Transverse colon (tissue), 3 donors: ENCODE results near the gene RPL36A.

Source experiments
- POLR2A ChIP-seq: fragments of 450-650 bp; IDR thresholded peaks from one replicate; pipeline ENCODE4 v1.6.1; 2016; ENCODE audit warnings: antibody characterized with exemption, mild to moderate bottlenecking, moderate library complexity
- TF ChIP-seq, protein P1 (sequence below), 5 experiments: fragments of 200-600 bp in 3 of 5; fragments of 450-650 bp in 2 of 5; sonication (generic) in 3 of 5; IDR thresholded peaks; 1 replicate in 2 of 5; 2 replicates in 3 of 5; pipeline ENCODE4 v1.5.1; 2016 to 2017; ENCODE audit warnings: antibody characterized with exemption in 5 of 5, inconsistent platforms in 3 of 5, mild to moderate bottlenecking in 2 of 5, moderate library complexity in 1 of 5

- TF ChIP-seq, protein P1, sequence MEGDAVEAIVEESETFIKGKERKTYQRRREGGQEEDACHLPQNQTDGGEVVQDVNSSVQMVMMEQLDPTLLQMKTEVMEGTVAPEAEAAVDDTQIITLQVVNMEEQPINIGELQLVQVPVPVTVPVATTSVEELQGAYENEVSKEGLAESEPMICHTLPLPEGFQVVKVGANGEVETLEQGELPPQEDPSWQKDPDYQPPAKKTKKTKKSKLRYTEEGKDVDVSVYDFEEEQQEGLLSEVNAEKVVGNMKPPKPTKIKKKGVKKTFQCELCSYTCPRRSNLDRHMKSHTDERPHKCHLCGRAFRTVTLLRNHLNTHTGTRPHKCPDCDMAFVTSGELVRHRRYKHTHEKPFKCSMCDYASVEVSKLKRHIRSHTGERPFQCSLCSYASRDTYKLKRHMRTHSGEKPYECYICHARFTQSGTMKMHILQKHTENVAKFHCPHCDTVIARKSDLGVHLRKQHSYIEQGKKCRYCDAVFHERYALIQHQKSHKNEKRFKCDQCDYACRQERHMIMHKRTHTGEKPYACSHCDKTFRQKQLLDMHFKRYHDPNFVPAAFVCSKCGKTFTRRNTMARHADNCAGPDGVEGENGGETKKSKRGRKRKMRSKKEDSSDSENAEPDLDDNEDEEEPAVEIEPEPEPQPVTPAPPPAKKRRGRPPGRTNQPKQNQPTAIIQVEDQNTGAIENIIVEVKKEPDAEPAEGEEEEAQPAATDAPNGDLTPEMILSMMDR (IDR thresholded peaks at IDR 0.05), result no peak
- TF ChIP-seq POLR2A, result no peak
These were observed 25.9 kb downstream of the RPL36A start for GRCh38 chrX:101416691-101417090.
